ENCODE measurements around the gene COQ8A.

COQ8A gene

GRCh38 chr1:226966683-226967082 lies 26.6 kb downstream of the COQ8A start:
- Mint-ChIP-seq H3K36me3 (ENCODE audit: low read depth) (peaks cover 43% of the 10 kb centered on the region), H3K27me3 (ENCODE audit: low read depth, poor library complexity) (peaks cover 6% of the 10 kb centered on the region), H3K27ac (no peak overlapping the region), H3K4me1 (peaks cover 9% of the 10 kb centered on the region), H3K9me3 (peaks cover 13% of the 10 kb centered on the region), H3K4me3 (no peak overlapping the region)
- DNase-seq = no peak
- TF ChIP-seq CTCF (IDR thresholded peaks at IDR 0.05) = no peak

GRCh38 chr1:226967665-226968064 lies 27.6 kb downstream of the COQ8A start:
- peaks cover 19% of the 10 kb centered on the region for H3K9me3 Mint-ChIP-seq
- no peak overlapping the region for H3K27ac Mint-ChIP-seq
- peaks cover 6% of the 10 kb centered on the region for H3K27me3 Mint-ChIP-seq (ENCODE audit: low read depth, poor library complexity)
- no peak overlapping the region for H3K4me3 Mint-ChIP-seq
- TF ChIP-seq CTCF (IDR thresholded peaks at IDR 0.05) = no peak
- peaks cover 53% of the 10 kb centered on the region for H3K36me3 Mint-ChIP-seq (ENCODE audit: low read depth)
- H3K4me1 Mint-ChIP-seq = peaks cover 5% of the 10 kb centered on the region
- DNase-seq = no peak

GRCh38 chr1:226971765-226972164 lies 31.7 kb downstream of the COQ8A start:
- Mint-ChIP-seq H3K4me3 (no peak overlapping the region), H3K27ac (no peak overlapping the region), H3K27me3 (ENCODE audit: low read depth, poor library complexity) (peaks cover 6% of the 10 kb centered on the region), H3K9me3 (peaks cover 19% of the 10 kb centered on the region), H3K4me1 (peaks cover 24% of the 10 kb centered on the region), H3K36me3 (ENCODE audit: low read depth) (peaks cover 51% of the 10 kb centered on the region)
- DNase-seq = no peak
- no peak for TF ChIP-seq CTCF (IDR thresholded peaks at IDR 0.05)

- H3K9me3 Mint-ChIP-seq = peaks cover 19% of the 10 kb centered on the region
- peak overlapping the region; percentile 45 for H3K27ac Mint-ChIP-seq
- peaks cover 24% of the 10 kb centered on the region for H3K4me1 Mint-ChIP-seq
- DNase-seq = no peak
- no peak overlapping the region for H3K4me3 Mint-ChIP-seq
- TF ChIP-seq CTCF (IDR thresholded peaks at IDR 0.05) = no peak
- H3K36me3 Mint-ChIP-seq (ENCODE audit: low read depth) = peaks cover 44% of the 10 kb centered on the region
- peaks cover 6% of the 10 kb centered on the region for H3K27me3 Mint-ChIP-seq (ENCODE audit: low read depth, poor library complexity)
Measured at GRCh38 chr1:226972931-226973330, 32.8 kb downstream of the COQ8A start.

- Mint-ChIP-seq H3K4me1 (peaks cover 24% of the 10 kb centered on the region), H3K9me3 (peaks cover 19% of the 10 kb centered on the region), H3K36me3 (ENCODE audit: low read depth) (peaks cover 41% of the 10 kb centered on the region), H3K27ac (peak overlapping the region; percentile 79), H3K4me3 (no peak overlapping the region), H3K27me3 (ENCODE audit: low read depth, poor library complexity) (peaks cover 6% of the 10 kb centered on the region)
- no peak for DNase-seq
- no peak for TF ChIP-seq CTCF (IDR thresholded peaks at IDR 0.05)
Measured at GRCh38 chr1:226973371-226973897, 33.3 kb downstream of the COQ8A start.

- peaks cover 35% of the 10 kb centered on the region for H3K36me3 Mint-ChIP-seq (ENCODE audit: low read depth)
- no peak for DNase-seq
- peak overlapping the region; percentile 79 for H3K27ac Mint-ChIP-seq
- H3K9me3 Mint-ChIP-seq = peaks cover 19% of the 10 kb centered on the region
- no peak overlapping the region for H3K4me3 Mint-ChIP-seq
- H3K4me1 Mint-ChIP-seq = peaks cover 24% of the 10 kb centered on the region
- no peak for TF ChIP-seq CTCF (IDR thresholded peaks at IDR 0.05)
- H3K27me3 Mint-ChIP-seq (ENCODE audit: low read depth, poor library complexity) = peaks cover 4% of the 10 kb centered on the region
Measured at GRCh38 chr1:226973898-226974543, 33.9 kb downstream of the COQ8A start.
